Pancreas (tissue), 10 donors: ENCODE results near the gene LIG3. TPM values are rescaled to one million over a fixed set of nuclear protein-coding genes. Genes with fewer than 3 reads are reported as not detected.
"Not testable (repeated sequence)": the region's sequence is repeated elsewhere in the genome, so short reads cannot be mapped to it uniquely, and the experiment has no call there.

Source experiments
- ATAC-seq, 4 donors: fragments of 200-7000 bp; cut with Tn5 transposase; one replicate each; pipeline versions ENCODE4 v1.8.0 to v1.9.1; 2020; ENCODE audit warnings: mild to moderate bottlenecking in 4 of 4, moderate library complexity in 4 of 4
- DNase-seq, 6 donors: peaks; one replicate each; pipeline ENCODE4 v3.0.0-alpha.2; 2020
- FAIRE-seq: peaks from 2 replicates; lab custom pipeline; 2012; peaks lifted over from hg19 to GRCh38; lab: Jason Lieb, UNC
- H3K27ac ChIP-seq, 4 donors: fragments of 200-600 bp; sonication (generic); 1 replicate in 3 of 4; 2 replicates in 1 of 4; pipeline versions ENCODE4 v1.5.0 to v1.8.0; 2020
- H3K27me3 ChIP-seq, 4 donors: fragments of 200-600 bp; one replicate each; pipeline ENCODE4 v1.8.0; 2021
- H3K36me3 ChIP-seq, 3 donors: fragments of 200-600 bp; sonication (generic) in 1 of 3; one replicate each; pipeline versions ENCODE4 v1.5.0 to v1.8.0; 2020 to 2021
- H3K4me1 ChIP-seq, 3 donors: fragments of 200-600 bp; one replicate each; pipeline ENCODE4 v1.8.0; 2021
- H3K4me3 ChIP-seq, 4 donors: fragments of 200-600 bp; sonication (generic) in 2 of 4; one replicate each; pipeline versions ENCODE4 v1.5.0 to v1.8.0; 2020 to 2021
- H3K9me3 ChIP-seq, 4 donors: fragments of 200-600 bp; one replicate each; pipeline ENCODE4 v1.8.0; 2021
- WGBS, 2 donors: extraction: QIAGEN DNeasy Blood & Tissue Kit; methylation state at CpG; one replicate each; pipeline ENCODE4 v1.1.7; 2013; 5-methylcytosine and 5-hydroxymethylcytosine counted together
- intact Hi-C, 3 donors: fragments of 100-400 bp; cut with DNase I; formaldehyde crosslinking; loops; one replicate each; pipeline versions ENCODE4 v1.11.1 to v1.14.2; 2022
- polyA plus RNA-seq, 2 donors: library from polyadenylated mRNA; stranded (reverse); fragments of 200-250 nt; gene quantifications; one replicate each; pipeline ENCODE4 v1.2.3, GENCODE V29; 2013
- total RNA-seq, 6 donors: library from RNA; stranded (reverse); fragmentation: NEBNext Ultra II Directional in 4 of 6; extraction: Animal tissue kit (Norgen Biotek cat#: 25700) in 4 of 6; gene quantifications; one replicate each; pipeline versions ENCODE4 v1.2.1 to v1.2.4, GENCODE V29; 2021 to 2023
- TF ChIP-seq, protein P1 (sequence below), 4 donors: fragments of 200-600 bp; sonication (generic) in 3 of 4; IDR thresholded peaks; one replicate each; pipeline versions ENCODE4 v1.5.0 to v1.8.0; 2021; ENCODE audit warnings: antibody characterized with exemption in 4 of 4
- donor health status: healthy with polysubstance abuse.
- donor health status: DM: no; HTN: no; CAD: no; lungs with moderate emphysema.
- donor health status: DM: no; HTN: no; CAD: no.
- donor health status: control.
- donor health status: control.
- donor health status: Bipolar disorder and iron deficiency.
- donor health status: DM: yes; HTN: yes; CAD: no.
- donor health status: DM: no; HTN: no; CAD: no.
- donor health status: DM: no; HTN: no; CAD: no.
- donor health status: DM: yes; HTN: yes; CAD: no.

The LIG3 gene
- total and polyA plus RNA-seq, 8 donors, result 6.4 to 22.2 (median 16.9) TPM

- TF ChIP-seq, protein P1, sequence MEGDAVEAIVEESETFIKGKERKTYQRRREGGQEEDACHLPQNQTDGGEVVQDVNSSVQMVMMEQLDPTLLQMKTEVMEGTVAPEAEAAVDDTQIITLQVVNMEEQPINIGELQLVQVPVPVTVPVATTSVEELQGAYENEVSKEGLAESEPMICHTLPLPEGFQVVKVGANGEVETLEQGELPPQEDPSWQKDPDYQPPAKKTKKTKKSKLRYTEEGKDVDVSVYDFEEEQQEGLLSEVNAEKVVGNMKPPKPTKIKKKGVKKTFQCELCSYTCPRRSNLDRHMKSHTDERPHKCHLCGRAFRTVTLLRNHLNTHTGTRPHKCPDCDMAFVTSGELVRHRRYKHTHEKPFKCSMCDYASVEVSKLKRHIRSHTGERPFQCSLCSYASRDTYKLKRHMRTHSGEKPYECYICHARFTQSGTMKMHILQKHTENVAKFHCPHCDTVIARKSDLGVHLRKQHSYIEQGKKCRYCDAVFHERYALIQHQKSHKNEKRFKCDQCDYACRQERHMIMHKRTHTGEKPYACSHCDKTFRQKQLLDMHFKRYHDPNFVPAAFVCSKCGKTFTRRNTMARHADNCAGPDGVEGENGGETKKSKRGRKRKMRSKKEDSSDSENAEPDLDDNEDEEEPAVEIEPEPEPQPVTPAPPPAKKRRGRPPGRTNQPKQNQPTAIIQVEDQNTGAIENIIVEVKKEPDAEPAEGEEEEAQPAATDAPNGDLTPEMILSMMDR (IDR thresholded peaks at IDR 0.05), result no peak
- intact Hi-C loops, result no loop called here
- FAIRE-seq (no peak), ATAC-seq (peak in 2 of 4 donors; percentile 28 to 37), DNase-seq (no peak)
- H3K4me3 ChIP-seq, result no peak overlapping the region
- H3K27me3 ChIP-seq, result no peaks in the 10 kb centered on the region
- no peak overlapping the region for H3K27ac ChIP-seq
- WGBS, 2 donors, result 75 to 82% methylated on average over 3 of the region's 3 CpGs
- no peaks in the 10 kb centered on the region for H3K36me3 ChIP-seq
- no peaks in the 10 kb centered on the region for H3K9me3 ChIP-seq
- H3K4me1 ChIP-seq, result no peaks in the 10 kb centered on the region
Measured at GRCh38 chr17:35028531-35029262, 48.4 kb downstream of the LIG3 start.

GRCh38 chr17:35030780-35031179, 50.5 kb downstream of the LIG3 start:
- Histone ChIP-seq H3K27me3 (no peaks in the 10 kb centered on the region), H3K27ac (no peak overlapping the region), H3K4me1 (no peaks in the 10 kb centered on the region), H3K36me3 (no peaks in the 10 kb centered on the region), H3K9me3 (no peaks in the 10 kb centered on the region), H3K4me3 (no peak overlapping the region)
- 93 to 100% methylated on average over 1 of the region's 1 CpG for WGBS, 2 donors
- intact Hi-C loops, result no loop called here
- TF ChIP-seq, protein P1 (IDR thresholded peaks at IDR 0.05), result no peak
- DNase-seq, result no peak
- no peak for ATAC-seq
- no peak for FAIRE-seq

DNA sequence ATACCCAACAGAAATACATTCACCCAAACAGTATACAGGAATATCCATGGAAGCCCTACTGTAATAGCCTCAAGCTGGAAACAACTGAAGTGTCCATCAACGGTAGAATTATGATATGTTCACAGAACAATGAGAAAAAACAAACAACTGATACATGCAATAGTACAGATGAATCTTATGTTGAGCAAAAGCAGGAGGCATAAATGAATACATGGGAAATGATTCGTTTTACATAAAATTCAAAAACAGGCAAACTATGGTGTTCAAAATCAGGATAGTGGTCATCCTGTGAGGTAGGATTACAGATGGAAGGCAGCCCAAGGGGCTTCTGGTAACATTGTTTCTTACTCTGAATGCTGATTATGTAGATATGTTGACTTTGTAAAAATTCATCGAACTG, 58.1 kb downstream of the LIG3 start:
- Histone ChIP-seq H3K36me3 (no peaks in the 10 kb centered on the region), H3K4me3 (no peak overlapping the region), H3K4me1 (no peaks in the 10 kb centered on the region), H3K27me3 (no peaks in the 10 kb centered on the region), H3K27ac (no peak overlapping the region), H3K9me3 (no peaks in the 10 kb centered on the region)
- FAIRE-seq (no peak), ATAC-seq (no peak), DNase-seq (no peak)
- WGBS, 2 donors, result 87 to 88% methylated on average over 3 of the region's 3 CpGs
- TF ChIP-seq, protein P1 (IDR thresholded peaks at IDR 0.05), result no peak
- intact Hi-C loops, result no loop called here

GRCh38 chr17:35041390-35041789, 61.1 kb downstream of the LIG3 start:
- TF ChIP-seq, protein P1 (IDR thresholded peaks at IDR 0.05), result no peak
- no peaks in the 10 kb centered on the region for H3K9me3 ChIP-seq
- H3K4me1 ChIP-seq, result peaks cover 3 to 20% (median 18%) of the 10 kb centered on the region in 3 donors
- intact Hi-C loops, result no loop called here
- H3K36me3 ChIP-seq, result no peaks in the 10 kb centered on the region
- H3K4me3 ChIP-seq, result no peak overlapping the region
- 96% methylated on average over 7 of the region's 7 CpGs for WGBS, 2 donors
- FAIRE-seq (no peak), DNase-seq (no peak), ATAC-seq (no peak)
- H3K27me3 ChIP-seq, result no peaks in the 10 kb centered on the region
- no peak overlapping the region for H3K27ac ChIP-seq

DNA sequence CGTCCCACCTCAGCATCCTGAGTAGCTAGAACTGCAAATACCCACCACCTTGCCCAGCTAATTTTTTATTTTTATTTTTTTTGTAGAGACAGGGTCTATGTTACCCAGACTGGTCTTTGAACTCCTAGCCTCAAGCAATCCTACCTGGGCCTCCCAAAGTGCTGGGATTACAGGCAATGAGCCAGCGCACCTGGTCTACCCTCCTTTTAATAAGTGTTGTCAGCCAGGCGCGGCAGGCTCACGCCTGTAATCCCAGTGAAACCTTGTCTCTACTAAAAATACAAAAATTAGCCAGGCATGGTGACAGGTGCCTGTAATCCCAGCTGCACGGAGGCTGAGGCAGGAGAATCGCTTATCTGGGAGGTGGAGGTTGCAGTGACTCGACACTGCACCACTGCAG, 63.9 kb downstream of the LIG3 start:
- Histone ChIP-seq H3K9me3 (no peaks in the 10 kb centered on the region), H3K27me3 (no peaks in the 10 kb centered on the region), H3K4me3 (no peak overlapping the region), H3K27ac (peak overlapping the region in 3 of 4 donors; percentile 52 to 82 (median 75)), H3K36me3 (no peaks in the 10 kb centered on the region), H3K4me1 (peaks cover 17 to 45% (median 37%) of the 10 kb centered on the region in 3 donors)
- intact Hi-C loops, result no loop called here
- no peak for DNase-seq
- ATAC-seq, result no peak
- TF ChIP-seq, protein P1 (IDR thresholded peaks at IDR 0.05), result no peak
- WGBS, 2 donors, result 56 to 59% methylated on average over 8 of the region's 8 CpGs
- no peak for FAIRE-seq

- not testable (repeated sequence) for FAIRE-seq
Measured at GRCh38 chr17:35045458-35045979, 65.2 kb downstream of the LIG3 start.

More at GRCh38 chr17:35045458-35045979, 65.2 kb downstream of the LIG3 start:
- WGBS, 2 donors, result 25 to 30% methylated on average over 13 of the region's 13 CpGs
- Histone ChIP-seq H3K4me1 (peaks cover 24 to 58% (median 50%) of the 10 kb centered on the region in 3 donors), H3K27ac (peak overlapping the region; percentile 40 to 82 (median 64)), H3K4me3 (peak overlapping the region in 1 of 4 donors; percentile 11)
- H3K9me3 ChIP-seq, H3K36me3 ChIP-seq, intact Hi-C loops, H3K27me3 ChIP-seq: not testable (repeated sequence)
- DNase-seq, result peak in 4 of 6 donors; percentile 32 to 56 (median 44)
- peak; percentile 71 to 75 (median 73) for ATAC-seq
